Vagina (tissue), 2 donors: Measurements from ENCODE around the gene FGD4.

Experiments
- CTCF ChIP-seq, 3 experiments: fragments of 450-650 bp in 2 of 3; fragments of 200-600 bp in 1 of 3; sonication (generic) in 1 of 3; IDR thresholded peaks; one replicate each; pipeline ENCODE4 v1.5.1; 2017 to 2019; ENCODE audit warnings: antibody characterized with exemption in 3 of 3, mild to moderate bottlenecking in 2 of 3, moderate library complexity in 2 of 3
- POLR2A ChIP-seq, 2 donors: fragments of 450-650 bp; IDR thresholded peaks; one replicate each; pipeline ENCODE4 v1.6.1; 2017; ENCODE audit warnings: antibody characterized with exemption in 2 of 2, mild to moderate bottlenecking in 2 of 2, moderate library complexity in 2 of 2
- POLR2AphosphoS5 ChIP-seq, 2 donors: sonication (generic); formaldehyde crosslinking; IDR thresholded peaks; one replicate each; pipeline ENCODE4 v1.9.0; 2017; ENCODE audit warnings: antibody characterized with exemption in 2 of 2, mild to moderate bottlenecking in 2 of 2, low read depth in 1 of 2; ENCODE audit not compliant: insufficient read depth in 1 of 2

- TF ChIP-seq CTCF (IDR thresholded peaks at IDR 0.05): no peak
- TF ChIP-seq POLR2AphosphoS5 (IDR thresholded peaks at IDR 0.05; ENCODE audit: insufficient read depth in 1 of 2, low read depth in 1 of 2): no peak
- no peak for TF ChIP-seq POLR2A (IDR thresholded peaks at IDR 0.05)
Observed at GRCh38 chr12:32651956-32652210, 252.5 kb downstream of the FGD4 start.
